Sigmoid colon (tissue), 7 donors: Measurements from ENCODE around the gene PTPN9. TPM values are rescaled to one million over a fixed set of nuclear protein-coding genes. Genes with fewer than 3 reads are reported as not detected.

Experiments
- DNase-seq: peaks from one replicate; pipeline ENCODE4 v3.0.0-alpha.2; 2019
- H3K27ac ChIP-seq, 4 donors: fragments of 200-600 bp; sonication (generic); one replicate each; pipeline ENCODE4 v1.5.1; 2016 to 2019; ENCODE audit warnings: mild to moderate bottlenecking in 1 of 4
- H3K27me3 ChIP-seq, 3 donors: fragments of 200-600 bp; sonication (generic); one replicate each; pipeline ENCODE4 v1.5.1; 2019; ENCODE audit warnings: mild to moderate bottlenecking in 1 of 3
- H3K36me3 ChIP-seq, 4 donors: fragments of 200-600 bp; sonication (generic); one replicate each; pipeline ENCODE4 v1.5.1; 2016 to 2019
- H3K4me1 ChIP-seq, 4 donors: fragments of 200-600 bp; sonication (generic); one replicate each; pipeline ENCODE4 v1.5.1; 2017 to 2019
- H3K4me3 ChIP-seq, 4 donors: fragments of 200-600 bp; sonication (generic); one replicate each; pipeline ENCODE4 v1.5.1; 2017 to 2019; ENCODE audit warnings: mild to moderate bottlenecking in 2 of 4, moderate library complexity in 1 of 4
- H3K9me3 ChIP-seq, 4 donors: fragments of 200-600 bp in 3 of 4; sonication (generic) in 3 of 4; one replicate each; pipeline versions ENCODE4 v1.5.1 to v1.6.1; 2013 to 2019
- CTCF ChIP-seq, 4 experiments: fragments of 450-650 bp in 3 of 4; fragments of 200-600 bp in 1 of 4; IDR thresholded peaks; one replicate each; pipeline ENCODE4 v1.5.1; 2016 to 2019; ENCODE audit warnings: antibody characterized with exemption in 4 of 4, mild to moderate bottlenecking in 3 of 4, moderate library complexity in 2 of 4
- EP300 ChIP-seq, 4 donors: sonication (generic); formaldehyde crosslinking; IDR thresholded peaks; one replicate each; pipeline ENCODE4 v1.6.1; 2017; ENCODE audit warnings: antibody characterized with exemption in 4 of 4
- POLR2A ChIP-seq, 2 donors: fragments of 450-650 bp; IDR thresholded peaks; one replicate each; pipeline ENCODE4 v1.6.1; 2016; ENCODE audit warnings: antibody characterized with exemption in 2 of 2, mild to moderate bottlenecking in 2 of 2, moderate library complexity in 2 of 2
- POLR2AphosphoS5 ChIP-seq, 4 donors: sonication (generic); formaldehyde crosslinking; IDR thresholded peaks; one replicate each; pipeline ENCODE4 v1.6.1; 2017; ENCODE audit warnings: antibody characterized with exemption in 4 of 4
- WGBS, 2 donors: extraction: QIAGEN DNeasy Blood & Tissue Kit; methylation state at CpG; one replicate each; pipeline ENCODE4 v1.1.7; 2013; 5-methylcytosine and 5-hydroxymethylcytosine counted together
- intact Hi-C: fragments of 100-400 bp; cut with DNase I; formaldehyde crosslinking; loops from one replicate; pipeline ENCODE4 v1.15.1; 2023
- polyA plus RNA-seq, 3 donors: library from polyadenylated mRNA; stranded (reverse); fragments of 200-250 nt; gene quantifications; one replicate each; pipeline ENCODE4 v1.2.3, GENCODE V29; 2013
- total RNA-seq, 4 donors: library from RNA; depleted of rRNA; stranded (reverse); fragments of >200 nt; gene quantifications; one replicate each; pipeline ENCODE4 v1.1.0, GENCODE V29; 2016
- donor health status: healthy with polysubstance abuse.
- donor health status: Bipolar disorder and iron deficiency.
- donor health status: healthy.

PTPN9 gene
- total and polyA plus RNA-seq, 7 donors, result 12.2 to 23.1 (median 19.8) TPM

GRCh38 chr15:75523011-75523410 lies 56.1 kb downstream of the PTPN9 start:
- 96 to 98% methylated on average over 2 of the region's 2 CpGs for WGBS, 2 donors
- no peak for DNase-seq
- H3K27ac ChIP-seq, result no peak overlapping the region
- no peaks in the 10 kb centered on the region for H3K27me3 ChIP-seq
- peaks cover 15 to 88% (median 46%) of the 10 kb centered on the region in 4 donors for H3K36me3 ChIP-seq
- H3K4me1 ChIP-seq, result peaks cover 0 to 2% (median under 1%) of the 10 kb centered on the region in 4 donors
- intact Hi-C loops, result loop anchor here (5.0 kb wide), 1 partner anchor 99 kb away; no protein-coding TSS in a partner anchor
- TF ChIP-seq POLR2AphosphoS5 (IDR thresholded peaks at IDR 0.05) (no peak), POLR2A (IDR thresholded peaks at IDR 0.05) (no peak), CTCF (IDR thresholded peaks at IDR 0.05) (no peak), EP300 (IDR thresholded peaks at IDR 0.05) (no peak)
- no peak overlapping the region for H3K4me3 ChIP-seq
- H3K9me3 ChIP-seq, result no peaks in the 10 kb centered on the region

DNA sequence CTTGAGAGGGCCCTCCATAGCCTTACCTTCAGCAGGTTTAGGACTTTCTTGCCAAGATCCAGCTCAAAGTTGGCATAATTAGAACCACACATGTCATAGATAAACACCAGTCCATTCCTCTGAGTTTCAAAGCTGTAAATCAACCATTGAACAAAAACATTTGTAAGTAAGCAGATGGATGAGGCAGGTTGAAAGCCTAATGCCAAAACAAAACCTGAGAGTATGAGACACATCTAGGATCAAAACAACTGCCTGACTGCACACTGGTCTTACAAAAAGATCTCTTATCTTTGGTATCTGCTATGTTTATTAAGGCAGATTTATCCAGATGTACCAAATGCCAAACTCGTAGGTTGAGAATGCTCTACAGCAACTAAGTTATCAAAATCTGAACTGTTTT lies 61.9 kb downstream of the PTPN9 start:
- WGBS, 2 donors, result 76 to 89% methylated on average over 1 of the region's 1 CpG
- no peak overlapping the region for H3K27ac ChIP-seq
- no peaks in the 10 kb centered on the region for H3K9me3 ChIP-seq
- intact Hi-C loops, result no loop called here
- no peaks in the 10 kb centered on the region for H3K27me3 ChIP-seq
- H3K4me1 ChIP-seq, result no peaks in the 10 kb centered on the region
- H3K36me3 ChIP-seq, result peaks cover 15 to 88% (median 30%) of the 10 kb centered on the region in 4 donors
- DNase-seq, result no peak
- TF ChIP-seq POLR2AphosphoS5 (IDR thresholded peaks at IDR 0.05) (no peak), POLR2A (IDR thresholded peaks at IDR 0.05) (no peak), CTCF (IDR thresholded peaks at IDR 0.05) (no peak), EP300 (IDR thresholded peaks at IDR 0.05) (no peak)
- H3K4me3 ChIP-seq, result no peak overlapping the region

- Histone ChIP-seq H3K4me1 (no peaks in the 10 kb centered on the region), H3K4me3 (no peak overlapping the region), H3K36me3 (peaks cover 12 to 59% (median 18%) of the 10 kb centered on the region in 4 donors), H3K27ac (no peak overlapping the region), H3K27me3 (no peaks in the 10 kb centered on the region), H3K9me3 (no peaks in the 10 kb centered on the region)
- no peak for DNase-seq
- 66 to 82% methylated on average over 7 of the region's 7 CpGs for WGBS, 2 donors
- intact Hi-C loops, result loop anchor here (5.0 kb wide), 1 partner anchor 173 kb away; no protein-coding TSS in a partner anchor
- peak in 2 of 4 experiments; percentile 32 to 51 for TF ChIP-seq CTCF (IDR thresholded peaks at IDR 0.05)
- TF ChIP-seq EP300 (IDR thresholded peaks at IDR 0.05), result no peak
- TF ChIP-seq POLR2AphosphoS5 (IDR thresholded peaks at IDR 0.05), result no peak
- no peak for TF ChIP-seq POLR2A (IDR thresholded peaks at IDR 0.05)
Observed at GRCh38 chr15:75508840-75509532, 70.1 kb downstream of the PTPN9 start.

GRCh38 chr15:75502360-75502759 lies 76.8 kb downstream of the PTPN9 start:
- intact Hi-C loops, result no loop called here
- no peaks in the 10 kb centered on the region for H3K27me3 ChIP-seq
- DNase-seq, result no peak
- no peak overlapping the region for H3K27ac ChIP-seq
- H3K4me1 ChIP-seq, result no peaks in the 10 kb centered on the region
- WGBS, 2 donors, result 55 to 84% methylated on average over 8 of the region's 8 CpGs
- H3K36me3 ChIP-seq, result peaks cover 5 to 56% (median 15%) of the 10 kb centered on the region in 4 donors
- no peaks in the 10 kb centered on the region for H3K9me3 ChIP-seq
- H3K4me3 ChIP-seq, result no peak overlapping the region
- TF ChIP-seq CTCF (IDR thresholded peaks at IDR 0.05) (no peak), POLR2AphosphoS5 (IDR thresholded peaks at IDR 0.05) (no peak), POLR2A (IDR thresholded peaks at IDR 0.05) (no peak), EP300 (IDR thresholded peaks at IDR 0.05) (no peak)
